Fibroblast of mammary gland (primary cell): ENCODE results near the gene SERPINA3.

ENCODE experiments used
- DNase-seq: peaks from one replicate; pipeline ENCODE4 v3.0.0-alpha.2; 2010; ENCODE audit warnings: low read depth
- H3K4me3 ChIP-seq: 2 replicates; pipeline ENCODE4 v1.5.1; 2011; ENCODE audit warnings: low read depth, mild to moderate bottlenecking, low read length, moderate library complexity; ENCODE audit not compliant: control insufficient read depth
- TF ChIP-seq, protein P1 (sequence below): conservative IDR thresholded peaks from 2 replicates; pipeline ENCODE4 v1.5.1; 2011; ENCODE audit warnings: low read depth, low read length, inconsistent platforms; ENCODE audit not compliant: control insufficient read depth, insufficient read depth

The SERPINA3 gene

GRCh38 chr14:94570440-94570839, 41.8 kb upstream of the SERPINA3 start:
- TF ChIP-seq, protein P1, sequence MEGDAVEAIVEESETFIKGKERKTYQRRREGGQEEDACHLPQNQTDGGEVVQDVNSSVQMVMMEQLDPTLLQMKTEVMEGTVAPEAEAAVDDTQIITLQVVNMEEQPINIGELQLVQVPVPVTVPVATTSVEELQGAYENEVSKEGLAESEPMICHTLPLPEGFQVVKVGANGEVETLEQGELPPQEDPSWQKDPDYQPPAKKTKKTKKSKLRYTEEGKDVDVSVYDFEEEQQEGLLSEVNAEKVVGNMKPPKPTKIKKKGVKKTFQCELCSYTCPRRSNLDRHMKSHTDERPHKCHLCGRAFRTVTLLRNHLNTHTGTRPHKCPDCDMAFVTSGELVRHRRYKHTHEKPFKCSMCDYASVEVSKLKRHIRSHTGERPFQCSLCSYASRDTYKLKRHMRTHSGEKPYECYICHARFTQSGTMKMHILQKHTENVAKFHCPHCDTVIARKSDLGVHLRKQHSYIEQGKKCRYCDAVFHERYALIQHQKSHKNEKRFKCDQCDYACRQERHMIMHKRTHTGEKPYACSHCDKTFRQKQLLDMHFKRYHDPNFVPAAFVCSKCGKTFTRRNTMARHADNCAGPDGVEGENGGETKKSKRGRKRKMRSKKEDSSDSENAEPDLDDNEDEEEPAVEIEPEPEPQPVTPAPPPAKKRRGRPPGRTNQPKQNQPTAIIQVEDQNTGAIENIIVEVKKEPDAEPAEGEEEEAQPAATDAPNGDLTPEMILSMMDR: no peak
- no peak overlapping the region for H3K4me3 ChIP-seq
- no peak for DNase-seq

GRCh38 chr14:94571395-94571794, 40.8 kb upstream of the SERPINA3 start:
- peak; percentile 20 for DNase-seq
- H3K4me3 ChIP-seq: no peak overlapping the region
- TF ChIP-seq, protein P1: no peak

DNA sequence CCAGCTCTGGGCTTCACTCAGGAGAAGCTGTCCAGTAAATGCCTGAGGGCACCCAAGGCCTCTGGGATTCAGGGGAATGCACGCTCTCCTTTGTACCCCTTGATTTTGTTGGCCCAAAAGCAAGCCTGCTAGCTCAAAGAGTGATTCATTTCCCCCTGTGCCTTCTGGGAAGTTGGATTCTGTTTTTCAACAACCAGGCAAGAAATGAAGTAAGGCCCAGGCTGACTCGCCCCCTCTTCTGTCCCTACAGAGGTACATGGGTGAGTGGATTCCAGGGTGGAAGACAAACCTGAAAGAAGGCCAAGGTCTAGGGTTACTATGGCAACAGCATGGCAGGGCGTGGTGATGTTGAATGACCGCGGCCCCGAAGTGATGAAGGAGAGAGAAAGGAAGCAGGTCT, 40.2 kb upstream of the SERPINA3 start:
- TF ChIP-seq, protein P1: no peak
- H3K4me3 ChIP-seq: no peak overlapping the region
- peak; percentile 68 for DNase-seq

DNA sequence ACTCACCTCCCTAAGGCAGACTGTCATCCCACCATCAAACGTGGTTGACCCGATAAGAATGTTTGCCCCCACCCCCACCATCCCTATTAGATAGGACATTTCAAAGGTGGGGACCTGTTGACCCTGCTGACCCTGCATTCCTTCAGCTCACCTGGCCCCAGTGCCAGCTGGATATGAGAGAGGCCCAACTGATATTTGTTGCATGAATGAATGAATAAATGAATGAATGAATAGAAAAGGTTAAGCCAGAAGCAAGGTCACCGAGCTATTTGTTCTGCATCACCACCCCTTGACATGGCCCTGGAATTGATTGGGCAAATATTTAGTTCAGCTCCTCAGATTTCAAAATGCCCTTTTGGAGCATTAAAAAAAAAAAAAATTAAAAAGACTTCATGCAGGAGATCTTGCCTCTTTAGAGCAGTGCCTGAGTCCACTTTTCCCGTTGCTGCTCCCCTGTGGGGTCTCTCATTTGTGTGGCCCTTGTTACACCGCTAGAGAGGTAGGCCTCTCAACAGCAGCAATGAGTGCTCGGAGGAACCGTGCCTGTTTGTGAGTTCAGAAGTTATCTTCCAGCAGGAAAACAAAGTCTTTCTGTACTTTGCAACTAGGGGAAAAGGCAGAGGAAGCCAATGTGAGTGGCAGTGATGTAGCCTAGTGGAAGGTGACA, 39.4 kb upstream of the SERPINA3 start:
- TF ChIP-seq, protein P1: no peak
- DNase-seq: no peak
- H3K4me3 ChIP-seq: no peak overlapping the region

DNA sequence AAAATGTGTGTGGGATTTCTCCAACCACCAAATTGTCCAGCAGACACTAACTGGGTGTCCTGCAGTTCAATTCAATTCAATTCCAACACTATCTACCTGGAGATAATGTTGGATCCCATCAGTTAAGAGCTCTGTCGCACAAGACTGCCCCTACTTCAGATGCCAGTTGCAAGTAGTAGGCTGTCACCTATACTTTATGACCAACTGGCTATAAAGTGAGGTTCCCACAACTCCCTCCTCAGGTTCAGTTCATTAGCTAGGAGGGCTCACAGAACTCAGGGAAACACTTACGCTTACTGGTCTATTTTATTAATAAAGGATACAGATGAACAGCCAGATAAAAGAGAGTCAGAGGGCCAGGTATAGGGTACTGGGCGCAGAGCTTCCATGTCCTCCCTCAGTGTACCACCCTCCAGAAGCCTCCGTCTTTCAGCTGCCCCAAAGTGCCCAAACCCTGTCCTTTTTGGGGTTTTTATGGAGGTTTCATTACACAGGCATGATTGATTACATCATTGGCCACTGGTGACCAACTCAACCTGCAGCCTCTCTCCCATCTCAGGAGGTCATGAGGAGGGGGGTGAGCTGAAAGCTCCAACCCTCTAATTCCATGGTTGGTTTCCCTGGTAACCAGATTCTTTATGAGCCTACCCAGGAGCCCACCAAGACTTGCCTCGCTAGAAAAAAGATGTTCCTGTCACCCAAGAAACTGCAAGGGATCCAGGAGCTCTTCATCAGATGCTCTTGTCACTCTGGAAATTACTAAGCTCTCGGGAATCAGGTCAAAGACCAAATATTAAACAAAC, 38.5 kb upstream of the SERPINA3 start:
- no peak for DNase-seq
- no peak overlapping the region for H3K4me3 ChIP-seq
- TF ChIP-seq, protein P1: no peak

DNA sequence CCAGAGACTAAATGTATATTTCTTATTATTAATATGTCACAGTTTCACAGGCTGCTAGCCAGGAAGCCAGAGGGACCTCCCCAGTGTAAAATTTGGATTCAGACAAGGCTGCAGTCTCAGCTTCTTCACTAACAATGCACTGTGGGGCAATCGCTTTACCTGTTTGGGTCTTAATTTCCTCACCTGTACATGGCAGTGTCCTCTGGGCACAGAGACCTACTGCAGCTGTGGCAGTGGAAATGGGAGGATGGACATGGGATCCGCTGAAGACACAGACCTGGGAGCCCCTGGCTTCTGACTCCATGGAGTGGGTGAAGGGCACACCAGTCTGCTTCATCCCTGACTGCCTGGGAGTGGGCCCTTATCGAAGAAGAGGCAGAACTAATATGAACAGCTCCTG, 37.9 kb upstream of the SERPINA3 start:
- no peak overlapping the region for H3K4me3 ChIP-seq
- no peak for DNase-seq
- TF ChIP-seq, protein P1: no peak
